Glomerular endothelial cell (primary cell): ENCODE results near the gene ELL. TPM values are rescaled to one million over a fixed set of nuclear protein-coding genes. Genes with fewer than 3 reads are reported as not detected.

Experiments
- DNase-seq: peaks from one replicate; pipeline ENCODE4 v3.0.0-alpha.2; 2011; ENCODE audit warnings: low read depth, low spot score; ENCODE audit errors: extremely low read depth
- total RNA-seq: library from RNA; depleted of rRNA; stranded (reverse); fragments of >200 nt; gene quantifications from 2 replicates; pipeline ENCODE4 v1.2.3, GENCODE V29; 2015

Gene ELL
- total RNA-seq, 1 donor from 2014 or later, result 18.3 TPM

GRCh38 chr19:18424890-18425514 lies 96.9 kb downstream of the ELL start:
- DNase-seq, result no peak

GRCh38 chr19:18424122-18424889 lies 97.6 kb downstream of the ELL start:
- no peak for DNase-seq

GRCh38 chr19:18423258-18424020 lies 98.4 kb downstream of the ELL start:
- no peak for DNase-seq

- DNase-seq, result no peak
These were observed 99.2 kb downstream of the ELL start for GRCh38 chr19:18422530-18423191.

- no peak for DNase-seq
These were observed 100.4 kb downstream of the ELL start for GRCh38 chr19:18421371-18421959.

GRCh38 chr19:18420930-18421329 lies 100.9 kb downstream of the ELL start:
- no peak for DNase-seq

GRCh38 chr19:18419699-18420460 lies 102.0 kb downstream of the ELL start:
- no peak for DNase-seq

GRCh38 chr19:18419195-18419698 lies 102.6 kb downstream of the ELL start, which contains the start of gene SSBP4:
TSS of gene SSBP4 (plus strand) at chr19:18419398. CDS start at chr19:18419649, 251 bp downstream.
- DNase-seq, result no peak

- DNase-seq, result no peak
These were observed 103.2 kb downstream of the ELL start for GRCh38 chr19:18418483-18419194.

- no peak for DNase-seq
These were observed 103.8 kb downstream of the ELL start for GRCh38 chr19:18418029-18418482.

- DNase-seq, result no peak
These were observed 104.4 kb downstream of the ELL start for GRCh38 chr19:18417250-18418028.

- no peak for DNase-seq
These were observed 105.1 kb downstream of the ELL start for GRCh38 chr19:18416778-18417249.

GRCh38 chr19:18415178-18415867 lies 106.5 kb downstream of the ELL start:
- no peak for DNase-seq

GRCh38 chr19:18414504-18415177 lies 107.2 kb downstream of the ELL start:
- DNase-seq, result no peak

- DNase-seq, result no peak
These were observed 109.1 kb downstream of the ELL start for GRCh38 chr19:18412610-18413239.

GRCh38 chr19:18408053-18408476 lies 113.8 kb downstream of the ELL start:
- DNase-seq, result no peak
